Measurements from ENCODE around the gene GAL3ST2. TPM values are rescaled to one million over a fixed set of nuclear protein-coding genes. Genes with fewer than 3 reads are reported as not detected.

The GAL3ST2 gene
- total RNA-seq, 4 donors from 2014 or later, result 0.50 to 3.1 (median 2.8) TPM; not detected in 1

DNA sequence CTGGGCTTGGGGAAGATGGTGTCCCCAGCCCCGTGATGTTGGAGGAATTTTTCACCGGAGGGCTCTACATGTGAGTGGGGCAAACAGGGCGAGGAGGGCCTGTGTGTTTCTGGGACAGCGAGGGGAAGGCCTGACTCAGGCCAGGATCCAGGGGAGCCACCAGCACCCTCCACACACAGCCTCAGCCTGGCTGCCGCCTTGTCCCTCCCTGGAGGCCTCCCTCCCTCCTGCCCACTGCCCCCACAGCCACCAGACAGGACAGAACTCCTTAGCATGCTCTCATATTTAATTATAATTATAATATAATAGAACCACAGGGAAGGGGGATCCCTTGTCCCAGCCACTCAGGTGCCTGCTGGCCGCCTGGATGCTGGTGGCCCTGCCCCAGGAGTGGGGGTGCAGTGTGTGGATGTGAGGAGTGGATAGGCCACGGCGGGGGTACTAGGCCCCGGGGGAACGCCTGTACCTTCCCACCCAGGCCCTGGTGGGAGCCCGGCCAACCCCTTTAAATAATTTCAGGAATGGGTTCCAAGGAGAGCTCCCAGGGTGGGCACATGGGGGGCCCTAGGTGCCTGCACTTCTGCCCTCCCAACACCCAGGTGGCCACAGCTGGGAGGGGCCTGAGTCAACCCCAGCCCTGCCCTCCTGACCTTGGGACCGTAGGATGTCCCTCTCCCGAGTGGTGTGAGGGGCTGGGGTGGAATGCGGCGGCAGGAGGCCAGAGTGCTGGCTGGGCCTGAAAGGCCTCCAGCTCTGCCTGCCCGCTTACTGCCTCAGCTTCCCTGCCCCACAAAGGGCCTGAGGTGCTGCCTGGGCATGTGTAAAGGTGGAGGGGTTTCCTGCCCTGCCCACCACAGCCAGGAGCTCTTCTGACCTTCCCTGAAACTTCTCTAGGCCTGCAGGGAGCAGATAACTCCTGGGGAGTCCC lies 73.3 kb downstream of the GAL3ST2 start:
- ATAC-seq (ENCODE audit: low FRiP score) (no peak), DNase-seq (ENCODE audit: low spot score) (peak; percentile 16)
- TF ChIP-seq, protein P1, sequence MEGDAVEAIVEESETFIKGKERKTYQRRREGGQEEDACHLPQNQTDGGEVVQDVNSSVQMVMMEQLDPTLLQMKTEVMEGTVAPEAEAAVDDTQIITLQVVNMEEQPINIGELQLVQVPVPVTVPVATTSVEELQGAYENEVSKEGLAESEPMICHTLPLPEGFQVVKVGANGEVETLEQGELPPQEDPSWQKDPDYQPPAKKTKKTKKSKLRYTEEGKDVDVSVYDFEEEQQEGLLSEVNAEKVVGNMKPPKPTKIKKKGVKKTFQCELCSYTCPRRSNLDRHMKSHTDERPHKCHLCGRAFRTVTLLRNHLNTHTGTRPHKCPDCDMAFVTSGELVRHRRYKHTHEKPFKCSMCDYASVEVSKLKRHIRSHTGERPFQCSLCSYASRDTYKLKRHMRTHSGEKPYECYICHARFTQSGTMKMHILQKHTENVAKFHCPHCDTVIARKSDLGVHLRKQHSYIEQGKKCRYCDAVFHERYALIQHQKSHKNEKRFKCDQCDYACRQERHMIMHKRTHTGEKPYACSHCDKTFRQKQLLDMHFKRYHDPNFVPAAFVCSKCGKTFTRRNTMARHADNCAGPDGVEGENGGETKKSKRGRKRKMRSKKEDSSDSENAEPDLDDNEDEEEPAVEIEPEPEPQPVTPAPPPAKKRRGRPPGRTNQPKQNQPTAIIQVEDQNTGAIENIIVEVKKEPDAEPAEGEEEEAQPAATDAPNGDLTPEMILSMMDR (IDR thresholded peaks at IDR 0.05), result no peak

DNA sequence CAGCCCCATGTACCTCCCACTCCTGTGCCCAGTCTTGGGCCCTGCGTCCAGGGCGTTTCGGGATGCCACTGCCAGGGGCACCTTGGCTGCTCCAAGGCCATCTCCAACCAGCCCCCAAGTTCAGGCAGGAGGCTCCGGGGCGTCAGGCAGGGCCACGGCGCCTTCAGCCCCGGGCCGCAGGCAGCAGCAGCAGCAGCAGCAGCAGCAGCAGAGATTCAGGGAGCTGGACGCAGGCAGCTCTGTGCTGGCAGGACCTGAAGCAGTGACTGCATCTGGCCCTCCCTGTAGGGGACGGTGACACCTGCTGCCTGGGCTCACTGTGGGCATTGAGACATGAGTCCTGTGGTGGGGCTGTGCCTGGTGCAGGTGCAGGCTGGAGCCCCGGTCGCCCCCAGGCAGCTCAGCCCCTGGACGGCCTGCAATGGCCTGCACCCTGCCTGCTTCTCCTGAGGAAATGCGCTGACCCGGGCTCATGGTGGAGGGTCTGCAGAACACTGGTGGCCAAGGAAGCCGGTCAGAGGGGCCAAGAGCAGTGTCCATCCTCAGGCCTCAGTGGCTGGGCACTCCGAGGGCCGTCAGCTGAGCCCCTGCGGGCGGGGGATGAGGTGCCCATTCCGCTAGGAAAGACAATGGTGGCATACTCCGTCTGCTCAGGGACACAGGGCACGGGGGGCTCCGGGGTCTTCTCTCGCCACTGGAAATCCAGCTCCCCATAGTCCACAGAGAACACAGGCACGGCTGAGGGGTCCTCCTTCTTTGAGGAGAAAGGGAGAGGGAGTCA lies 74.1 kb downstream of the GAL3ST2 start:
- ATAC-seq (ENCODE audit: low FRiP score) (peak; percentile 24), DNase-seq (ENCODE audit: low spot score) (peak; percentile 20)
- TF ChIP-seq, protein P1 (IDR thresholded peaks at IDR 0.05), result no peak

DNA sequence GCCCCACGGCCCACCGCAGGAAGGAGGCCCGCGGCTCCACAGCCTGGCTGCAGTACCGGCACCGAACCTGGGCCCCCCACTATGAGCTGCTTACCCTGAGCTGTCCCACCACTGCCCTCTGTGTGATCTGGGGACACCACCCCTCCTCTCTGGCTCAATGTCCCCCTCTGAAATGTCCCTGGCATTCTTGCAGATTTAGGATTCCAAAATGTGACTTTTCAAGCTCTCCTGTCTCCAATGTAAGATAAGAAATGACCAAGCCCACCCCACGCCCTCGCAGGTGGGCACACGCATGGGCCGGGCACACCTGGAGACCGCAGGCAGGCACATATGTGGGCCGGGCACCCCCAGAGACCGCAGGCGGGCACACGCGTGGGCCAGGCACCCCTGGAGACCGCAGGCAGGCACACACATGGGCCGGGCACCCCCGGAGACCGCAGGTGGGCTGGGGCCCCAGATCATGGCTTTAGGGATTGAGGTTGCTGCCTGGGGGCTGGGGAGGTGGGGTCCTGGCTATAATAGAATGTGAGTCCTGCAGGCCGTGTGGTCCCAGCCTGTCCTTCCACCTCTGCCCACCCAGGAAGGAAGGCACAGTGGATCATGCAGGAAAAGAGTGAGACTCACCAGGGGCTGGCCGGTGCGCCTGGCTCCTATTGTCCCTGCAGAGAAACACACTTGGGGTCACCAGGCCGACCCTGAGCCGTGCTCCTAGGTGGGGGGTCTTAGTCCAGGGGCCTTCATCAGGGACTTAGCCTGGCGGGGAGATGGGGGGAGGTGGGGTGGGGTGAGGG lies 74.9 kb downstream of the GAL3ST2 start:
- no peak for ATAC-seq (ENCODE audit: low FRiP score)
- DNase-seq (ENCODE audit: low spot score), result peak; percentile 19
- TF ChIP-seq, protein P1 (IDR thresholded peaks at IDR 0.05), result no peak

- ATAC-seq (ENCODE audit: low FRiP score), result no peak
- no peak for DNase-seq (ENCODE audit: low spot score)
- TF ChIP-seq, protein P1 (IDR thresholded peaks at IDR 0.05), result no peak
These were observed 75.7 kb downstream of the GAL3ST2 start for GRCh38 chr2:241852116-241852980.

GRCh38 chr2:241852981-241853631 lies 76.5 kb downstream of the GAL3ST2 start:
- no peak for ATAC-seq (ENCODE audit: low FRiP score)
- TF ChIP-seq, protein P1 (IDR thresholded peaks at IDR 0.05), result no peak
- no peak for DNase-seq (ENCODE audit: low spot score)

Other genes with a start within 250 kb of the GAL3ST2 start
- gene BOK, start 218.1 kb upstream of the GAL3ST2 start, total RNA-seq, result 100 to 1,000 TPM in 1 of 4 donors, 10 to 100 TPM in 3; 79.6 to 179 (median 88.2) TPM
- gene THAP4, start 139.7 kb upstream of the GAL3ST2 start, total RNA-seq, result 10 to 100 TPM; 29.5 to 55.1 (median 44.8) TPM
- 10 to 100 TPM; 40.4 to 67.1 (median 50.3) TPM for gene ATG4B, start 139.1 kb upstream of the GAL3ST2 start, total RNA-seq
- gene DTYMK, start 90.0 kb upstream of the GAL3ST2 start, total RNA-seq, result 10 to 100 TPM; 10.3 to 31.7 (median 15.3) TPM
- 10 to 100 TPM; 24.2 to 33.0 (median 26.4) TPM for gene ING5, start 74.8 kb upstream of the GAL3ST2 start, total RNA-seq
- gene D2HGDH, start 42.2 kb upstream of the GAL3ST2 start, total RNA-seq, result 10 to 100 TPM; 12.4 to 31.2 (median 16.9) TPM
- 1 to 10 TPM in 3 of 4 donors, under 1 TPM in 1; 0.79 to 4.4 (median 2.5) TPM for gene NEU4, start 32.4 kb downstream of the GAL3ST2 start, total RNA-seq
- gene PDCD1, start 82.1 kb downstream of the GAL3ST2 start, total RNA-seq, result 1 to 10 TPM in 1 of 4 donors, under 1 TPM in 3; 0.37 to 4.8 (median 0.68) TPM
- gene RTP5, start 92.9 kb downstream of the GAL3ST2 start, total RNA-seq, result under 1 TPM in 1 of 4 donors, not detected in 3; 0.96 TPM

Measured in omental fat pad (tissue), 4 donors.